GM12878 (cell line): ENCODE results near the gene CACNA1B. TPM values are rescaled to one million over a fixed set of nuclear protein-coding genes. Genes with fewer than 3 reads are reported as not detected.

ENCODE experiments used
- ATAC-seq: fragments of 200-7000 bp; cut with Tn5 transposase; 3 replicates; pipeline ENCODE4 v1.9.1; 2020; ENCODE audit warnings: mild to moderate bottlenecking, moderate library complexity
- BruUV-seq: library from RNA; stranded (reverse); fragments of 400-500 nt; replicated peaks from 2 replicates; lab custom pipeline; 2021; lab: Mats Ljungman, UMichigan
- CTCF ChIA-PET: fragments of 300-600 bp; sonication (Branson Sonifier 250); formaldehyde crosslinking; extraction: SDS; loops from one replicate; lab custom pipeline; 2021; ENCODE audit warnings: inconsistent platforms; lab: Yijun Ruan, JAX
- POLR2A ChIA-PET: fragments of 350-600 bp; formaldehyde crosslinking; extraction: SDS; loops from one replicate; lab custom pipeline; 2021; ENCODE audit warnings: inconsistent platforms; lab: Charles Lee
- RAD21 ChIA-PET: fragments of 300-600 bp; sonication (Branson Sonifier 250); formaldehyde crosslinking; loops from one replicate; lab custom pipeline; 2023; ENCODE audit warnings: antibody characterized with exemption; ENCODE audit not compliant: unreplicated experiment; lab: Charles Lee
- SMC1A ChIA-PET: fragments of 300-600 bp; sonication (Branson Sonifier 250); formaldehyde crosslinking; loops from one replicate; lab custom pipeline; 2023; ENCODE audit not compliant: unreplicated experiment, uncharacterized antibody; lab: Charles Lee
- DNase-seq: peaks from one replicate; pipeline ENCODE4 v3.0.0-alpha.2; 2011; ENCODE audit warnings: low read depth, low spot score
- FAIRE-seq: peaks from 3 replicates; lab custom pipeline; 2011; peaks lifted over from hg19 to GRCh38; lab: Jason Lieb, UNC
- H2AFZ ChIP-seq: 2 replicates; pipeline ENCODE4 v1.6.0; 2011; ENCODE audit warnings: low read depth, low read length, control low read depth; ENCODE audit not compliant: control insufficient read depth
- H3K27ac ChIP-seq: 2 replicates; pipeline ENCODE4 v1.5.1; 2011; ENCODE audit warnings: control low read depth; ENCODE audit not compliant: control insufficient read depth, insufficient read depth
- H3K27me3 ChIP-seq, 2 experiments: replicated peaks in 1 of 2; 2 replicates each; pipeline versions ENCODE4 v1.6.0 to v1.6.1; 2011; ENCODE audit warnings: low read length in 1 of 2; ENCODE audit not compliant: control insufficient read depth in 2 of 2, insufficient read depth in 2 of 2
- H3K36me3 ChIP-seq, 2 experiments: 2 replicates each; pipeline ENCODE4 v1.5.1; 2011; ENCODE audit warnings: low read length in 1 of 2; ENCODE audit not compliant: control insufficient read depth in 2 of 2, insufficient read depth in 2 of 2
- H3K4me1 ChIP-seq: 2 replicates; pipeline ENCODE4 v1.6.1; 2011; ENCODE audit warnings: mild to moderate bottlenecking, low read length, moderate library complexity, mixed read lengths; ENCODE audit not compliant: control insufficient read depth, insufficient read depth
- H3K4me2 ChIP-seq: 2 replicates; pipeline ENCODE4 v1.6.0; 2011; ENCODE audit warnings: control low read depth; ENCODE audit not compliant: control insufficient read depth, insufficient read depth
- H3K4me3 ChIP-seq: fragments of 200-600 bp; sonication (generic); 2 replicates; pipeline ENCODE4 v1.5.1; 2016
- H3K79me2 ChIP-seq: 2 replicates; pipeline ENCODE4 v1.6.0; 2011; ENCODE audit warnings: low read length; ENCODE audit not compliant: control insufficient read depth, insufficient read depth
- H3K9ac ChIP-seq: 2 replicates; pipeline ENCODE4 v1.8.0; 2011; ENCODE audit warnings: low read length, control low read depth, mixed read lengths; ENCODE audit not compliant: control insufficient read depth, insufficient read depth
- H3K9me3 ChIP-seq: replicated peaks from 3 replicates; pipeline ENCODE4 v1.5.1; 2011; ENCODE audit warnings: mild to moderate bottlenecking, low read length; ENCODE audit not compliant: control insufficient read depth, insufficient read depth
- H4K20me1 ChIP-seq: 2 replicates; pipeline ENCODE4 v1.6.0; 2011; ENCODE audit not compliant: control insufficient read depth, insufficient read depth
- BRCA1 ChIP-seq: IDR thresholded peaks from 2 replicates; pipeline ENCODE4 v1.6.1; 2011; ENCODE audit warnings: low read depth, low read length, improper control_type of control experiment
- CREB1 ChIP-seq: IDR thresholded peaks from 2 replicates; pipeline ENCODE4 v1.6.1; 2012; ENCODE audit warnings: low read depth, mild to moderate bottlenecking, inconsistent platforms
- CTCF ChIP-seq, 3 experiments: IDR thresholded peaks in 2 of 3; conservative IDR thresholded peaks in 1 of 3; 2 replicates each; pipeline ENCODE4 v1.5.1; 2011; ENCODE audit warnings: low read depth in 3 of 3, low read length in 3 of 3, mild to moderate bottlenecking in 3 of 3, control low read depth in 2 of 3, moderate library complexity in 2 of 3, inconsistent platforms in 1 of 3, mixed read lengths in 1 of 3; ENCODE audit not compliant: control insufficient read depth in 2 of 3, insufficient read depth in 1 of 3; ENCODE audit errors: extremely low read depth in 1 of 3
- DPF2 ChIP-seq: fragments of 450-650 bp; IDR thresholded peaks from 2 replicates; pipeline ENCODE4 v1.6.1; 2017; ENCODE audit warnings: mild to moderate bottlenecking
- HDGF ChIP-seq: fragments of 450-650 bp; IDR thresholded peaks from 2 replicates; pipeline ENCODE4 v1.6.1; 2016; ENCODE audit warnings: antibody characterized with exemption
- MXI1 ChIP-seq: fragments of 150-350 bp; IDR thresholded peaks from 2 replicates; pipeline ENCODE4 v1.6.1; 2011; ENCODE audit warnings: low read depth, mild to moderate bottlenecking, inconsistent platforms, low read length, improper control_type of control experiment
- MYC ChIP-seq: IDR thresholded peaks from 2 replicates; pipeline ENCODE4 v1.6.1; 2011; ENCODE audit warnings: mild to moderate bottlenecking, low read length, moderate library complexity, inconsistent platforms; ENCODE audit not compliant: insufficient read depth, insufficient replicate concordance, insufficient read length, severe bottlenecking
- NR2C1 ChIP-seq: fragments of 450-650 bp; IDR thresholded peaks from 2 replicates; pipeline ENCODE4 v1.6.1; 2017; ENCODE audit warnings: antibody characterized with exemption, mild to moderate bottlenecking, moderate library complexity
- POLR2A ChIP-seq: IDR thresholded peaks from 2 replicates; pipeline ENCODE4 v1.6.1; 2011; ENCODE audit warnings: low read depth, mild to moderate bottlenecking, low read length
- RCOR1 ChIP-seq: conservative IDR thresholded peaks from 2 replicates; pipeline ENCODE4 v1.6.1; 2012; ENCODE audit warnings: low read depth, low read length, improper control_type of control experiment
- RELB ChIP-seq: fragments of 450-650 bp; IDR thresholded peaks from 2 replicates; pipeline ENCODE4 v1.6.1; 2017; ENCODE audit warnings: low read depth, mild to moderate bottlenecking, moderate library complexity
- SREBF1 ChIP-seq: IDR thresholded peaks from 2 replicates; pipeline ENCODE4 v1.6.1; 2012; ENCODE audit warnings: mild to moderate bottlenecking, low read length
- TAF1 ChIP-seq: IDR thresholded peaks from 2 replicates; pipeline ENCODE4 v1.6.1; 2011; ENCODE audit warnings: mild to moderate bottlenecking, low read depth, low read length, borderline replicate concordance
- TARDBP ChIP-seq: IDR thresholded peaks from 2 replicates; pipeline ENCODE4 v1.6.1; 2016; ENCODE audit warnings: borderline replicate concordance
- TCF7 ChIP-seq: IDR thresholded peaks from 2 replicates; pipeline ENCODE4 v1.6.1; 2014; ENCODE audit warnings: antibody characterized with exemption, borderline replicate concordance
- WGBS: methylation state at CpG from one replicate; pipeline ENCODE4 v1.1.6; 2016; ENCODE audit warnings: low lambda C conversion rate; ENCODE audit not compliant: insufficient replicate concordance, insufficient coverage; ENCODE audit errors: missing lambda C conversion rate; 5-methylcytosine and 5-hydroxymethylcytosine counted together
- in situ Hi-C: fragments of 300-500 bp; cut with MboI; formaldehyde crosslinking; loops from 9 replicates; pipeline ENCODE4 v1.14.3; 2018; ENCODE audit warnings: mixed read lengths
- intact Hi-C: fragments of 100-400 bp; cut with micrococcal nuclease; formaldehyde crosslinking; loops from one replicate; pipeline ENCODE4 v1.14.2; 2022; ENCODE audit not compliant: unreplicated experiment
- polyA plus RNA-seq, 11 experiments: library from polyadenylated mRNA; depleted of rRNA in 4 of 11; unstranded in 6 of 11; stranded (reverse) in 5 of 11; fragments of >200 nt; fragmentation: Nextera tagmentation in 4 of 11; fragmentation: Illumina TruSeq in 1 of 11; extraction: Ambion mirVana in 4 of 11; extraction: Trizol in 1 of 11; gene quantifications; 1 replicate in 1 of 11; 2 replicates in 10 of 11; pipeline versions ENCODE4 v1.2.1 to v1.2.3, GENCODE V29; 2011 to 2016; ENCODE audit warnings: inconsistent platforms in 2 of 11, missing spikeins in 2 of 11, low read depth in 1 of 11
- total RNA-seq, 4 experiments: library from RNA; depleted of rRNA in 3 of 4; stranded (reverse); fragments of >200 nt in 3 of 4; fragmentation: Illumina TruSeq in 1 of 4; extraction: Trizol in 1 of 4; gene quantifications; 2 replicates each; pipeline versions ENCODE4 v1.2.1 to v1.2.3, GENCODE V29; 2013 to 2021

CACNA1B gene
- total and polyA plus RNA-seq, 10 of the 15 experiments (the other 5 are each of a cell fraction or from before 2014, with no cell fraction given): 0.01 to 0.03 (median 0.01) TPM; not detected in 7

DNA sequence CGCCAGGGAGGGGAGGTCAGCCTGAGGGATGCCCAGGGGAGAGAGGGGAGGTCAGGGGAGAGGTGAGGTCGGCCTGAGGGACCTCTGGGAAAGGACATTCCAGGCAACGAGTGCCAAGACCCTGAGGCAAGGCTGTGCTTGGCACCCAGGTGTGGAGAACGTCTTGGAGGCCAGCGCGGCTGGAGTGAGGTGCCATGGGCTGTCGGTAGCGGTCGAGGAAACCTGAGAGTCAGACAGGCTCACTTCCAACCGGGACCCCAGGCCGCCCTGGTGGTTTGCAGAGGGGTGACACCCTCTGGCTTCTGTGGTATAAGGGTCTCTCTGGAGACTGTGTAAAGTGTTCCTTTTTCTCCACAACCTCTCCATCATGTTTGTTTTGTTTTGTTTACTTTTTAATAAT is 82.9 kb downstream of the CACNA1B start:
- ChIA-PET POLR2A (no interaction called here), SMC1A (no interaction called here), RAD21 (no interaction called here), CTCF (no interaction called here)
- Histone ChIP-seq H3K36me3 (no peaks in the 10 kb centered on the region), H3K4me1 (no peaks in the 10 kb centered on the region), H3K9me3 (no peaks in the 10 kb centered on the region), H3K9ac (no peak overlapping the region), H3K4me3 (no peak overlapping the region), H3K79me2 (no peaks in the 10 kb centered on the region), H2AFZ (no peak overlapping the region), H3K4me2 (no peak overlapping the region), H3K27ac (no peak overlapping the region), H4K20me1 (no peaks in the 10 kb centered on the region), H3K27me3 (no peaks in the 10 kb centered on the region; a peak in 1 of 4 replicates)
- 33% methylated on average over 10 of the region's 11 CpGs for WGBS
- DNase-seq (no peak), ATAC-seq (peak; percentile 52; the same call in 2 of the 3 replicates)
- in situ Hi-C loops: no loop called here
- TF ChIP-seq SREBF1: no peak
- peak in 2 of 3 experiments; percentile 23 to 37; a peak in 3 of 6 replicates for TF ChIP-seq CTCF (IDR thresholded peaks at IDR 0.05 in 2 of 3, conservative IDR thresholded peaks at IDR 0.05 in 1 of 3; ENCODE audit: control insufficient read depth in 2 of 3, extremely low read depth in 1 of 3, insufficient read depth in 1 of 3, low read depth in 3 of 3, low read length in 3 of 3)
- no peak for TF ChIP-seq TARDBP
- no peak for TF ChIP-seq CREB1
- no peak for TF ChIP-seq DPF2
- TF ChIP-seq, all 136 proteins: peak for 1
- no peak for FAIRE-seq
- intact Hi-C loops: no loop called here
- BruUV-seq: no TSS peak

DNA sequence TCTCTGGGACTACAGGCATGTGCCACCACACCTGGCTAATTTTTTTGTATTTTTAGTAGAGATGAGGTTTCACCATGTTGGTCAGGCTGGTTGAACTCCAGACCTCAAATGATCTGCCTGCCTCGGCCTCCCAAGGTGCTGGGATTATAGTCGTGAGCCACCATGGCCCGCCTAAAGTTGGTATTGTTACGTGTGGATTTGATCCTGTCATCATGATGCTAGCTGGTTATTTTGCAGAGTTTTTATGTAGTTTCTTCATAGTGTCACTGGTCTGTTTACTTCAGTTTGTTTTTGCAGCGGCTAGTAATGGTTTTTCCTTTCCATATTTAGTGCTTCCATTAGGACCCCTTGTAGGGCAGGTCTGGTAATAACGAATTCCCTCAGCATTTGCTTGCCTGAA is 85.9 kb downstream of the CACNA1B start:
- no peak for TF ChIP-seq RCOR1
- TF ChIP-seq POLR2A: no peak
- TF ChIP-seq MYC: no peak
- TF ChIP-seq RELB: no peak
- TF ChIP-seq TAF1: no peak
- no peak for TF ChIP-seq BRCA1
- TF ChIP-seq NR2C1: no peak
- no peak for TF ChIP-seq HDGF
- TF ChIP-seq MXI1: no peak
- no peak for TF ChIP-seq TCF7
- H3K9ac ChIP-seq: no peak overlapping the region
- POLR2A ChIA-PET: no interaction called here
- CTCF ChIA-PET: no interaction called here
- DNase-seq (no peak), ATAC-seq (no peak), FAIRE-seq (no peak)
- no TSS peak for BruUV-seq
- no peaks in the 10 kb centered on the region for H3K79me2 ChIP-seq
- H3K9me3 ChIP-seq: no peaks in the 10 kb centered on the region
- no peak overlapping the region for H3K4me3 ChIP-seq
- no peaks in the 10 kb centered on the region for H3K36me3 ChIP-seq
- in situ Hi-C loops: no loop called here
- no peaks in the 10 kb centered on the region for H3K27me3 ChIP-seq
- intact Hi-C loops: no loop called here
- H3K27ac ChIP-seq: no peak overlapping the region
- no peaks in the 10 kb centered on the region for H3K4me1 ChIP-seq
- H4K20me1 ChIP-seq: no peaks in the 10 kb centered on the region
- H3K4me2 ChIP-seq: no peak overlapping the region
- WGBS: 36% methylated on average over 6 of the region's 6 CpGs
- RAD21 ChIA-PET: no interaction called here
- SMC1A ChIA-PET: interaction anchor here (0.9 kb wide), 1 partner anchor 100 kb away, joined by 3 read pairs; no protein-coding TSS in a partner anchor
- no peak overlapping the region for H2AFZ ChIP-seq
